SK-N-SH (cell line): ENCODE measurements around the gene RSPO4. TPM values are rescaled to one million over a fixed set of nuclear protein-coding genes. Genes with fewer than 3 reads are reported as not detected.
"Not testable (repeated sequence)": the region's sequence is repeated elsewhere in the genome, so short reads cannot be mapped to it uniquely, and the experiment has no call there.

Source experiments
- CTCF ChIA-PET: fragments of 300-600, 350-600 bp; formaldehyde crosslinking; extraction: SDS; loops from one replicate; lab custom pipeline; 2021; lab: Yijun Ruan, JAX
- POLR2A ChIA-PET: fragments of 350-600 bp; sonication (Branson Sonifier 250); formaldehyde crosslinking; extraction: SDS; loops from one replicate; lab custom pipeline; 2020; ENCODE audit warnings: antibody characterized with exemption, inconsistent platforms; lab: Yijun Ruan, JAX
- DNase-seq: peaks from one replicate; pipeline ENCODE4 v3.0.0; 2012
- H2AFZ ChIP-seq: fragments of 200-600 bp; sonication (generic); 2 replicates; pipeline ENCODE4 v1.8.1; 2016; ENCODE audit warnings: antibody characterized with exemption, mild to moderate bottlenecking, low read depth
- H3F3A ChIP-seq: fragments of 200-600 bp; sonication (generic); replicated peaks from 2 replicates; pipeline ENCODE3; 2016; ENCODE audit warnings: antibody characterized with exemption, mild to moderate bottlenecking; ENCODE audit not compliant: insufficient read depth
- H3K27ac ChIP-seq, 2 experiments: fragments of 200-500 bp in 1 of 2; fragments of 200-600 bp in 1 of 2; sonication (Bioruptor generic) in 1 of 2; sonication (generic), shearing (Covaris generic) in 1 of 2; 2 replicates each; pipeline versions ENCODE4 v1.5.1 to v1.6.1; 2014 to 2016; ENCODE audit warnings: low read depth in 2 of 2, inconsistent platforms in 1 of 2, low read length in 1 of 2, mild to moderate bottlenecking in 1 of 2, mixed read lengths in 1 of 2
- H3K27me3 ChIP-seq: fragments of 200-600 bp; sonication (generic), shearing (Covaris generic); 2 replicates; pipeline ENCODE4 v1.6.1; 2016; ENCODE audit warnings: mixed run types; ENCODE audit not compliant: insufficient read depth
- H3K36me3 ChIP-seq, 2 experiments: fragments of 200-500 bp in 1 of 2; fragments of 200-600 bp in 1 of 2; sonication (Bioruptor generic) in 1 of 2; sonication (generic) in 1 of 2; replicated peaks in 1 of 2; 2 replicates each; pipeline versions ENCODE3 to v1.5.1; 2014 to 2016; ENCODE audit warnings: low read length in 1 of 2, mild to moderate bottlenecking in 1 of 2; ENCODE audit not compliant: insufficient read depth in 2 of 2, control insufficient read depth in 1 of 2
- H3K4me1 ChIP-seq, 2 experiments: fragments of 200-500 bp in 1 of 2; fragments of 200-600 bp in 1 of 2; sonication (Bioruptor generic) in 1 of 2; sonication (generic), shearing (Covaris generic) in 1 of 2; 2 replicates each; pipeline versions ENCODE4 v1.5.1 to v1.6.1; 2014 to 2016; ENCODE audit warnings: low read depth in 1 of 2, low read length in 1 of 2, mixed run types in 1 of 2; ENCODE audit not compliant: insufficient read depth in 2 of 2, control insufficient read depth in 1 of 2
- H3K4me2 ChIP-seq: fragments of 200-600 bp; sonication (generic), shearing (Covaris generic); 2 replicates; pipeline ENCODE4 v1.6.1; 2017; ENCODE audit warnings: mixed run types
- H3K4me3 ChIP-seq, 2 experiments: fragments of 200-500 bp in 1 of 2; fragments of 200-600 bp in 1 of 2; sonication (Bioruptor generic) in 1 of 2; sonication (generic), shearing (Covaris generic) in 1 of 2; 2 replicates each; pipeline versions ENCODE4 v1.5.1 to v1.8.1; 2014 to 2016; ENCODE audit warnings: low read depth in 2 of 2, inconsistent platforms in 1 of 2, low read length in 1 of 2, mild to moderate bottlenecking in 1 of 2, mixed read lengths in 1 of 2, moderate library complexity in 1 of 2
- H3K79me2 ChIP-seq: fragments of 200-600 bp; sonication (generic); 2 replicates; pipeline ENCODE4 v1.8.1; 2017; ENCODE audit warnings: mild to moderate bottlenecking; ENCODE audit not compliant: insufficient read depth
- H3K9ac ChIP-seq: fragments of 200-600 bp; sonication (generic); 2 replicates; pipeline ENCODE4 v1.6.1; 2017; ENCODE audit warnings: mixed run types
- H3K9me2 ChIP-seq: fragments of 200-600 bp; sonication (generic); 2 replicates; pipeline ENCODE4 v1.6.1; 2017; ENCODE audit warnings: mixed run types
- H3K9me3 ChIP-seq: fragments of 200-600 bp; sonication (generic); 2 replicates; pipeline ENCODE4 v1.6.1; 2017; ENCODE audit warnings: mixed run types, mild to moderate bottlenecking, moderate library complexity
- H4K20me1 ChIP-seq: fragments of 200-600 bp; sonication (generic); 2 replicates; pipeline ENCODE4 v1.6.1; 2017; ENCODE audit warnings: mild to moderate bottlenecking, mixed run types; ENCODE audit not compliant: insufficient read depth
- CHD2 ChIP-seq: fragments of 150-350 bp; IDR thresholded peaks from 2 replicates; pipeline ENCODE4 v1.6.1; 2018; ENCODE audit warnings: low read length; ENCODE audit not compliant: partially characterized antibody
- CTCF ChIP-seq: fragments of 200-600 bp; sonication (generic); IDR thresholded peaks from 2 replicates; pipeline ENCODE4 v1.6.1; 2017; ENCODE audit warnings: antibody characterized with exemption, mild to moderate bottlenecking, moderate library complexity
- FOXJ3 ChIP-seq: sonication (generic); formaldehyde crosslinking; IDR thresholded peaks from 2 replicates; pipeline ENCODE4 v1.5.1; 2020; ENCODE audit warnings: mild to moderate bottlenecking, missing genetic modification reagents
- GATA2 ChIP-seq: sonication (generic); formaldehyde crosslinking; IDR thresholded peaks from 2 replicates; pipeline ENCODE4 v1.5.0; 2020; ENCODE audit warnings: mild to moderate bottlenecking, missing genetic modification reagents
- MEF2A ChIP-seq: IDR thresholded peaks from 2 replicates; pipeline ENCODE4 v1.4.0; 2012; ENCODE audit warnings: low read depth, borderline replicate concordance
- MXI1 ChIP-seq: IDR thresholded peaks from 2 replicates; pipeline ENCODE4 v1.6.1; 2012; ENCODE audit warnings: mild to moderate bottlenecking, low read depth, low read length, improper control_type of control experiment
- POLR2AphosphoS5 ChIP-seq: IDR thresholded peaks from 2 replicates; pipeline ENCODE4 v1.6.1; 2012; ENCODE audit warnings: low read depth, low read length
- RAD21 ChIP-seq: IDR thresholded peaks from 2 replicates; pipeline ENCODE4 v1.6.1; 2012; ENCODE audit warnings: mild to moderate bottlenecking, low read length
- SMC3 ChIP-seq: IDR thresholded peaks from 2 replicates; pipeline ENCODE4 v1.6.1; 2012; ENCODE audit warnings: low read depth, low read length, improper control_type of control experiment
- TAF1 ChIP-seq: IDR thresholded peaks from 2 replicates; pipeline ENCODE4 v1.6.1; 2012; ENCODE audit warnings: low read depth, mild to moderate bottlenecking, low read length, moderate library complexity, borderline replicate concordance
- USF1 ChIP-seq: IDR thresholded peaks from 2 replicates; pipeline ENCODE4 v1.4.0; 2012; ENCODE audit warnings: low read depth, borderline replicate concordance
- ZBTB33 ChIP-seq: IDR thresholded peaks from 2 replicates; pipeline ENCODE4 v1.4.0; 2012; ENCODE audit warnings: low read depth, borderline replicate concordance
- WGBS: methylation state at CpG from one replicate; pipeline ENCODE4 v1.1.6; 2017; ENCODE audit warnings: low lambda C conversion rate; 5-methylcytosine and 5-hydroxymethylcytosine counted together
- polyA plus RNA-seq, 3 experiments: library from polyadenylated mRNA; depleted of rRNA; stranded (reverse); fragments of >200 nt; gene quantifications; 2 replicates each; pipeline ENCODE4 v1.2.3, GENCODE V29; 2012

The RSPO4 gene
- polyA plus RNA-seq, 1 of the 3 experiments (the other 2 are of a cell fraction): not detected

- TF ChIP-seq ZBTB33 (no peak), RAD21 (no peak), POLR2AphosphoS5 (no peak), SMC3 (no peak), TAF1 (no peak), MEF2A (no peak), MXI1 (no peak)
- TF ChIP-seq, all 33 proteins: peak for 0
Observed at GRCh38 chr20:987677-988076, 14.4 kb downstream of the RSPO4 start (continued).

- peaks cover 0 to 2% of the 10 kb centered on the region in 2 experiments; a peak in 1 of 4 replicates for H3K4me1 ChIP-seq
- POLR2A ChIA-PET: no interaction called here
- CTCF ChIA-PET: interaction anchor here (1.1 to 2.8 kb wide), 7 partner anchors 11 to 171 kb away, joined by 3 to 10 read pairs (median 5); no protein-coding TSS in a partner anchor
- no peaks in the 10 kb centered on the region for H3F3A ChIP-seq
- H3K79me2 ChIP-seq: no peaks in the 10 kb centered on the region
- 69% methylated on average over 4 of the region's 4 CpGs for WGBS
- H3K9ac ChIP-seq: no peak overlapping the region
- H3K36me3 ChIP-seq: no peaks in the 10 kb centered on the region
- no peak overlapping the region for H3K4me2 ChIP-seq
- no peaks in the 10 kb centered on the region for H3K9me3 ChIP-seq
- no peak overlapping the region for H2AFZ ChIP-seq
- DNase-seq: no peak
- H3K4me3 ChIP-seq: no peak overlapping the region
- H3K9me2 ChIP-seq: no peaks in the 10 kb centered on the region
- no peak for TF ChIP-seq CHD2
- TF ChIP-seq GATA2 (CRISPR knock-in tag): no peak
- TF ChIP-seq CTCF: no peak
- no peak for TF ChIP-seq FOXJ3
- TF ChIP-seq USF1: no peak
- TF ChIP-seq, all 33 proteins: peak for 0
- Histone ChIP-seq H3K27ac (no peak overlapping the region), H4K20me1 (no peaks in the 10 kb centered on the region), H3K27me3 (peaks cover 5% of the 10 kb centered on the region; the same call in 1 of the 2 replicates)
Observed at GRCh38 chr20:986733-987355, 15.3 kb downstream of the RSPO4 start.

- H3K36me3 ChIP-seq, POLR2A ChIA-PET, H3K4me1 ChIP-seq, H3K9ac ChIP-seq, H3K9me3 ChIP-seq, H3K9me2 ChIP-seq, DNase-seq, H3F3A ChIP-seq, H3K27me3 ChIP-seq, H3K4me3 ChIP-seq, H3K79me2 ChIP-seq, H3K27ac ChIP-seq, H3K4me2 ChIP-seq, H4K20me1 ChIP-seq, H2AFZ ChIP-seq: not testable (repeated sequence)
- CTCF ChIA-PET: interaction anchor here (1.0 to 2.9 kb wide), 4 partner anchors 10 to 123 kb away, joined by 3 to 11 read pairs (median 8); partner anchors contain the start of gene RSPO4
- 24% methylated on average over 1 of the region's 1 CpG for WGBS
Observed at GRCh38 chr20:984994-985393, 17.1 kb downstream of the RSPO4 start.
